A549 (cell line): ENCODE results near the gene RNF144A.

Experiments used
- CHD2 ChIP-seq: fragments of 150-350 bp; IDR thresholded peaks from 2 replicates; pipeline ENCODE4 v1.6.1; 2014; ENCODE audit warnings: low read length; ENCODE audit not compliant: partially characterized antibody
- EP300 ChIP-seq, 2 experiments: fragments of >200 bp; sonication (Bioruptor Twin); formaldehyde crosslinking; IDR thresholded peaks; 2 replicates in 1 of 2; 3 replicates in 1 of 2; pipeline ENCODE4 v1.6.1; 2016 to 2017
- JUN ChIP-seq, 2 experiments: fragments of >200 bp; sonication (Bioruptor Twin); formaldehyde crosslinking; IDR thresholded peaks; 2 replicates in 1 of 2; 3 replicates in 1 of 2; pipeline ENCODE4 v1.6.1; 2016 to 2017
- POLR2A ChIP-seq: IDR thresholded peaks from 2 replicates; pipeline ENCODE4 v1.6.1; 2012; ENCODE audit warnings: mild to moderate bottlenecking, low read length
- RNF2 ChIP-seq: fragments of 200-600 bp; sonication (generic); IDR thresholded peaks from 2 replicates; pipeline ENCODE4 v1.6.1; 2016; ENCODE audit warnings: low read depth, mild to moderate bottlenecking, antibody characterized with exemption, moderate library complexity, borderline replicate concordance
- TF ChIP-seq, protein P1 (sequence below): fragments of >200 bp; sonication (Bioruptor Twin); formaldehyde crosslinking; IDR thresholded peaks from 3 replicates; pipeline ENCODE4 v1.5.1; 2016
- TF ChIP-seq, protein P2 (sequence below): IDR thresholded peaks from 2 replicates; pipeline ENCODE4 v1.6.1; 2012

- TF ChIP-seq, protein P1, sequence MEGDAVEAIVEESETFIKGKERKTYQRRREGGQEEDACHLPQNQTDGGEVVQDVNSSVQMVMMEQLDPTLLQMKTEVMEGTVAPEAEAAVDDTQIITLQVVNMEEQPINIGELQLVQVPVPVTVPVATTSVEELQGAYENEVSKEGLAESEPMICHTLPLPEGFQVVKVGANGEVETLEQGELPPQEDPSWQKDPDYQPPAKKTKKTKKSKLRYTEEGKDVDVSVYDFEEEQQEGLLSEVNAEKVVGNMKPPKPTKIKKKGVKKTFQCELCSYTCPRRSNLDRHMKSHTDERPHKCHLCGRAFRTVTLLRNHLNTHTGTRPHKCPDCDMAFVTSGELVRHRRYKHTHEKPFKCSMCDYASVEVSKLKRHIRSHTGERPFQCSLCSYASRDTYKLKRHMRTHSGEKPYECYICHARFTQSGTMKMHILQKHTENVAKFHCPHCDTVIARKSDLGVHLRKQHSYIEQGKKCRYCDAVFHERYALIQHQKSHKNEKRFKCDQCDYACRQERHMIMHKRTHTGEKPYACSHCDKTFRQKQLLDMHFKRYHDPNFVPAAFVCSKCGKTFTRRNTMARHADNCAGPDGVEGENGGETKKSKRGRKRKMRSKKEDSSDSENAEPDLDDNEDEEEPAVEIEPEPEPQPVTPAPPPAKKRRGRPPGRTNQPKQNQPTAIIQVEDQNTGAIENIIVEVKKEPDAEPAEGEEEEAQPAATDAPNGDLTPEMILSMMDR = no peak
- TF ChIP-seq EP300 (IDR thresholded peaks at IDR 0.05) (no peak), POLR2A (no peak), JUN (IDR thresholded peaks at IDR 0.05) (no peak), RNF2 (no peak), CHD2 (no peak)
- TF ChIP-seq, protein P2, sequence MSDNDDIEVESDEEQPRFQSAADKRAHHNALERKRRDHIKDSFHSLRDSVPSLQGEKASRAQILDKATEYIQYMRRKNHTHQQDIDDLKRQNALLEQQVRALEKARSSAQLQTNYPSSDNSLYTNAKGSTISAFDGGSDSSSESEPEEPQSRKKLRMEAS = no peak
Observed at GRCh38 chr2:6978991-6979390, 61.8 kb downstream of the RNF144A start.
